HG03460 (cell line): ENCODE results near the gene CAPN7.

Experiments used
- ATAC-seq: cut with Tn5 transposase; IDR thresholded peaks from one replicate; pipeline ENCODE4 v1.9.1; 2021; ENCODE audit not compliant: unreplicated experiment

Gene CAPN7

DNA sequence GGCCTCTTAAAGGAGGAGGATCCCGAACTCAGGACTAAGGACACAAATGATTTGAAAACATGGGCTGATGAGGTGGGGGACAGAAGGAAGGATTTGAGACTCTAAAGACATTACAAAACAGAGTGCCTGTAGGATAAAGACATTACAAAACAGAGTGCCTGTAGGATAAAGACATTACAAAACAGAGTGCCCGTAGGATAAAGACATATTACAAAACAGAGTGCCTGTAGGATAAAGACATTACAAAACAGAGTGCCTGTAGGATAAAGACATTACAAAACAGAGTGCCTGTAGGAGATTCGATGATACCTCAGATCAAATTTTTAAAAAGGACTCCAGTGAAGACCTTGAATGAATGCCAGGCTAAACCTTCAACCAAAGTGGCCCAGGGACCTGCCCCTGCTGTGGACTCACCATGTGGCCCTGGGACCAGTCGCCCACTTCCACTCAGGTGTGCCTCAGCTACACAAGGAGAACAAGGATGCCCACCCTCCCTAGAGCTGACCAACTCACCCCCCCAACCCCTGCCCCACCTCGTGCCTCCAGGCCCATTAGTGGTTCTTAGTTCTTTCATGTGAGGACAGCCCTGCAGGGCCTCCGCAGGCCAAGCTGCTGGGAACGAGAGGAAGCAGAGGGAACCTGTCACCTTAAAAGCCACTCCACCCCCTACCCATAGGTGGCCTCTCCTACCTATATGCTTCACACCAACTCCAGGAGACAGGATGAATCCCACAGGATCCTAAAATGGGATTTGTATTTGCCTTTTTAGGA, 66.6 kb downstream of the CAPN7 start:
- ATAC-seq, result no peak

DNA sequence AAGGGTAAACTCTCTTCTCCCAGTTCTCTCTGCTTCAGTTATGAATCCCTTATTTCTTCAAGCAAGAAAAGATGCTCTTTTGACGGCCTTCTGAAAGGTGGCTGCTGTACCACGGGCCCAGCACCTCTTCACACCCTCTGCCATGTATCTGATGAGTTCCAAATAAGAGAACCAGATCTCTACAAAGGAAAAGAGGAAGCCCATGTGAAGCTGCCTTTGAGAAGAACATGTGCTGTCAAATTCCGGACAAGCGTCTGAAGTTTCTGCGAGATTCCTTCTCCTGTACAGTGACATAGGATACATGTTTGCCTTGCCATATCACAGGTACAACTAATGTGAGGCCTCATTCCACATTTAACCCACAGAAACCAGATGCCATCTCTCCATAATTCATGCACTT, 67.2 kb downstream of the CAPN7 start:
- ATAC-seq, result no peak

DNA sequence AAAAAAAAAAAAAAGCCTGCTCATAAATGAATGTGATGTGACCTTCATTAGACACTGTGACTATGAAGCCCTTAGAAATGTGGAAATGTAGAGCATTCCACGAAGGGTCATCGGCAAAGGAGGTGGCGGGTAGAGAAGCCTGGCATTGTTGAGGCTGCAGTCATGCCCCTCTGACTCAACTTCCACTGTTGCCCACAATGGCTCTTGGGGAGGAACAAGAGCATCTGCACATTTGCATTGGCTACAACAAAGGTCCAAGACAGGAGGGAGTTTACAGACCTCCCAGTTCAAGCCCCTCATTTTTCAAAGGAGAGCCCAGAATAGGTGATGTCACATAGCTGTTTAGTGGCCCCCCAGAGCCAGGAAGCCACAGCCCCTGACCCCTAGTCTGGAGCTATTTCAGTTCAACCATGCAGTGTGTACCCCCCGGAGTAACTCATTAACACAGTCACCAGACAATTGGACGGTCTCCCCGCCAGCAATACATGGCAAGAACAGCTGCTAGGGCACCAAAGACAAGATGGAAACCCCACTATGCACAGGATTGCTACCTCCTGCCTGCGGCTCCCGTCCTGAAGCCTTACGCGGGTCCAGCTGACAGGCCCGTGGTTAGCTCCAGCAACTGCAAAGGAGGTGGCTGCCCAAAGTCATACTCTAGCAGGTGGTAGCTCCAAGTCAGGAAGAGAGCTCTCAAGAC, 70.1 kb downstream of the CAPN7 start:
- no peak for ATAC-seq

- no peak for ATAC-seq
These were observed 71.9 kb downstream of the CAPN7 start for GRCh38 chr3:15277861-15278500.

DNA sequence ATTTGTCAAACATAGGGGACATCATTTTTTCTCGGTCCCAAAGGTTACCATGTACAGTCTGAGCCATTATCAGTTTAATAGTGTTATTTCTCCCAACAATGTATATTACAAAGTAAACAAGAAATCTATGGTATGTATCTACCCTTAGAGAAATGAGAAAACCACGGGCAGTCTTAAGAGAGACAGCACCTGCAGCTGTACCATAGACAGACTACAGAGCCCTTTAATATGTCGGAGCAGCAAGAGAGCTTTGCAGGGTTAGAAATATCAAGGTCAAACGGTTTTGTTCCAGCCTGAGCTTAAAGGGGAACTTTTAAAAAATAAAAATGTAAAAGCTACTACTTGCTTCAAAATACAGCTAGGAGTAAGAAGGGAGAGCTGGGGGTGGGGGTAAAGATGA, 73.2 kb downstream of the CAPN7 start:
- no peak for ATAC-seq

DNA sequence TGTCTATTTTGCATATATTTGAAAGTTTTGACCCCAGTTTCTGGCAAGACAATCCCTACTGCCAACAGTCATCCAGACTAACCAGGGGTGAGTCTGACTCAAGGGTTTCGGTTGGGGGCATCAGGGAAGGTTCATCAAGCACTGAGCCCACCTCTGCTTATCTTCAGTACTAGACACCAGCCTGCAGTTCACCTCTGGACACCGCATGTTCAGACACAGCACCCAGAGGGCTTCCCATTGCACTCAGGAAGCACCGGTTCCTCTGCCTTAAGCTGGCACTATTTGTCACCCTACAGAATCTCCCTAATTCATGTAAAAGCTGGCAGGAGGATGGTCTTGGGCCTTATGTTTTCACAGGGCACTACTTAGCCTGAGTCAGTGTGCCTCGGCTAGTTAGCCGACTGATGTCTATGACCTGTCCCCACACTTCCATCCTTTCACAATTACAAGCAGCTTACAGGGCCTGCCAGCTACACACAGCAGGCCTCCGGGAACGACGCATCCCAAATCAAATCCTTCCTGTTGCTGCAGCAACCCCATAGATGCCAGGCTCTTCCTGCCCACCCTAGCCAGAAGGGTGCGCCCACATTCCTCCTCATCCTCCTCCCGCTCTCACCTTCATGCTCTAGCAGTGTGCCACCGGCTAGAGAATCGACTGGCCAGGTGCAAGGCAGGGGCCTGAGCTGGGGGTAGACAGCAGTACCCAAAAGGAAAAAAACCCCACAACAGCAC, 73.8 kb downstream of the CAPN7 start:
- no peak for ATAC-seq

GRCh38 chr3:15280853-15281532, 74.9 kb downstream of the CAPN7 start:
- no peak for ATAC-seq

- no peak for ATAC-seq
These were observed 75.8 kb downstream of the CAPN7 start for GRCh38 chr3:15281817-15282216.

DNA sequence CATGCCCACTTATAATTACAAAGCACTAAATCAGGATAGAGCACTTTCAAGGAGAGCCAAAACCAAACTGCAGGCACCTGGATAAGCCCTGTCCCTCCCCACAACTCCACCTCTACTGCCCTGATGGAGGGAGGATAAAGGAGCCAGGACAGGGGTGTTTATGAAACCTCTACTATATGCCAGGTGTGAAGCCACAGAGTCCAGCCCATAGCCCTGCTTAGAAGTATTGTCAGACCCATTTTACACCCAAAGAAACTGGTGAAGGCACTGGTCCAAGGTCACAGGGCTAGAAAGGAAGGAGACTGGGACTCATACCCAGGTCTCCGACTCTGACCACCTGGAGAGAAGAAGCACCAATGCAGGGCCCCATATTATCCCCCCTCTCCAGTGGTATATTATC, 77.7 kb downstream of the CAPN7 start:
- ATAC-seq, result no peak

DNA sequence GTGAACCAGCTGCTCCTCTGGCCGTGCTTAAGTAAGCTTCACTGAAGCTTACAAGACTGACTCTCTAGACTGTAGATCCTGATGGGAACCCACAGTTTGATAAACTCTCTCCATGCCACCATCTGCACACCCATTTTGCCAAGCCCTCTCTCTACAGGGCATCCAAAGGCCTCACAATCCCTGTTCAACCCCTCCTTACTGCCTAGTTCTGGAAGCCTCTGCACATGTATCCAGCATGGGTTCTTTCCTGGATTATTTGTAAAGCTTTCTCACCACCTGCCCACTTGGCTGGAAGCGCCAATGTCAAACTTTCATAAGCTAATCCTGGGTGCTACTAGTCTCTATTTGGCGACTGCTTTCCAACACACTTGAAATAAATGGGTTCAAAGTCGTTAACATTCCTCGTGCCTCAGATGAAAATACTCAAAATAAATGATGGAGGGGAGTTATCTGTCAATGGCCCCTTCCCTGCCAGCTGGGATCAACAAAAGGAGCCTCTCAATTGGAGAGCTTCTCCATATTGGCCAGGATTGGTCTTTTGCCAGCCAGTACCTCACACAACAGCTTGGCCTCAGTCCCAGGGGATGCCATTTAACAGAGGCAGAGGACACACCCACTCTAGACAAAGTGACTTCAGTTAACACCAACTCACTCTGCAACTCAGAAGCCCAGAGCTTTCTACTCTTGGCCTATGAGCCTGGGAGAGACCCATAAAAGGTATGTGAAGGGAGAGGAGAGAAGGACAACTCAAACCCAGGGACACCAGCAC, 78.3 kb downstream of the CAPN7 start:
- no peak for ATAC-seq

DNA sequence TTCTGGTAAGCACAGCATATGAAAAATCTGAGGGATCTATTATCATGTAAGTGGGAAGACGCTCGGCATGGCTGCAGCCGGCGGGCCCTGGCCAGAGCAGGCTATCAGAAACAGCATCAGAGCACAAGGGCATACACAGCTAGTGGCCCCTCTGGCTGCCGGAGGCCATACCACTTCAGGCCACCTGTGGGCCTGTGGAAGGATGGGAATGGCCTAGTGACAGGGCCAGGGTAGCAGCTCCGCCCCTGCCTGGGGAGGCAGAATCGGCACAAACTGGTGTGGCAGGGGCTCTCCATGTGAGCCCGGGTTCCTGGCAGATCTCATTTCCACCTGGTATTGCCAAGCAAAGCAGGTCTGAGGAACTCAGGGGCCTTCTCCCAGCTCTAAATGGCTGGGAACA, 80.0 kb downstream of the CAPN7 start:
- no peak for ATAC-seq

- ATAC-seq, result no peak
These were observed 81.7 kb downstream of the CAPN7 start for GRCh38 chr3:15287565-15288330.

DNA sequence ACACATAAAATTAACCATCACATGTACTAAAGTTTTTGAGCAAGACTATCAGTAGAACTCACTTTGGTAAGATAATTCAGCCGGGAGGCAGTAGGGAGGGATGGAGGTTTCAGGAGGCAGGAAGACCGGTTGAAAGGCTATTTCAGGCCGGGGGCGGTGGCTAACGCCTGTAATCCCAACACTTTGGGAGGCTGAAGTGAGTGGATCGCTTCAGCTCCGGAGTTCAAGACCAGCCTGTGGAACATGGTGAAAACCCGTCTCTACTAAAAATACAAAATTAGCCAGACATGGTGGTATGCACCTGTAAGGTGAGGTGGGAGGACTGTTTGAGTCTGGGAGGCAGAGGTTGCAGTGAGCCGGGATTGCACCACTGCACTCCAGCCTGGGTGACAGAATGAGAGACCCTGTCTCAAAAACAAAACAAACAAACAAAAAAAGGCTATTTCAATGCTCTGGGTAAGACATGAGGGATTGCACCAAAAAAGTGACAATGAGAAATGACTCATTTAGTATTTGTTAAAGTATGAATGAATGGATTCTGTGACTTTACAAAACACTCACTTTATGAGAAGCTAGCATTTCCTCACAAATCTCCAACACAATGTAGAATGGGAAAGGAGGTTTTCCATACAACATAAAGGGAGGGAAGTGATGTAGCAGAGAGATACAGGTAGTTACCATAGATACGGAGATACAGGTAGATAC, 82.4 kb downstream of the CAPN7 start:
- no peak for ATAC-seq

GRCh38 chr3:15289661-15290060, 83.6 kb downstream of the CAPN7 start:
- no peak for ATAC-seq

DNA sequence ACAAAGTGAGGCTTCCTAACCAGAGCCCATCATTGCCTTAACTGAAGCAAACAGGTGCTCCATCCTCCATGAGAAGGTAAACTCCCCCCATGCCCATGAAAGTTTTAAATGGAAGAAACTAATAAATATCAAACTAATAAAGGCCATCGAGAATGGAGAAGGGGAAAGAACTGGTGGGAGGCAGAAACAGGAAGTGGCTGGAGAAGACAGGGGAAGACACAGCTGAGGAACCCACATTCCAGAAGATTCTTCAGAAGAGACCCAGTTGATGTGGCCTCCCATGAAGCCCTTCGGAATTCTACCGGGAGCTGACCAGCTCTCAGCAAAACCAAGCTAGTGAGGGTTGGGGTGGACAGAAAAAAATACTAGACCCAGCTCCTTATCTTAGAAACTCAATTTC, 84.7 kb downstream of the CAPN7 start:
- no peak for ATAC-seq

DNA sequence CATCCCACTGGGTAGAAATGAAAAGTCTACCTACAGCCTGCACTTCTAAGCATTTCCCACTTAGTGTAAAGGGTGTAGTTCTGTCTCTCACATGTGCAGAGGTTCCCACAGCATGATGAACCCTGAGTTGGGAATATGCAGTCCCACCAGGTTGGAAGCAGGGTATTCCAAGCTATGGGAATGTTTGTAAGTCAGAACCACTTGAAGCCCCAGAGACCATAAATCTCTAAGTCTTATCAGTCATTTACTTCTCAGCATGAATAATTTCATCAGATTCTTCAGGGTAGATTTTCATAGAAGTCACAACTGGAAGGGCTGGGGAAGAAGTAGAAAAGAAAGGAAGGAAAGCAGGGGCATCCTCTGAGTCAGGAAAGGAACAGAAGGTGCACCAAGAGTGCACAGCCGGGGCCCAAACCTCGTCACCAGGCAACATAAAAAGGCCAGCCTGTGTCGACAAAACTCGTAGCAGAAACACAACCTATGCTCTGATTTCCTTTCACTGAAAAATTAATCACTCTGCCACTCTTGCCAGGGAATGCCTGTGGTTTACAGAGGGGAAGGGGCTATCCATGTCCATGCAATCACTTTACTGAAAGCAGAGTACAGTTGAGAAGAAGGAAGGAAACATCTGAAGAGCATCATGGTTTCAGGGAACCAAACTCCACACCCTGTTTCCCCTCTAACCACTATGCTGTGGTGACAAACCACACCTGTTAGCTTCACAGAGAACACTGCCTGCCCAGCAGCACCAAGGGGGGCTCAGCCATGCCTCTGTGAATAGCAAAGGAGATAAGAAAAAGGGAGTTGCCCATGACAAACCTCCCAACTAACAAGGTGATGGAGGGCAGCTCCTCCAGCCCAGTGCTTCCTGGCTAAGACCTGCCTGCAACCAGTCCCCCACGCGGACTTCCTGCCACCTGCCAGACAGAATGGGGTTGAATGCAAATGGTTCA, 85.8 kb downstream of the CAPN7 start:
- peak; percentile 87 for ATAC-seq

GRCh38 chr3:15292765-15293522, 86.9 kb downstream of the CAPN7 start:
- no peak for ATAC-seq
